H1 (cell line): Measurements from ENCODE around the gene LRP1. TPM values are rescaled to one million over a fixed set of nuclear protein-coding genes. Genes with fewer than 3 reads are reported as not detected.

ENCODE experiments used
- CHD7 ChIP-seq: fragments of 300-600 bp; sonication (generic); IDR thresholded peaks from 2 replicates; pipeline ENCODE4 v1.7.1; 2012; ENCODE audit warnings: low read length, moderate library complexity, mild to moderate bottlenecking, inconsistent platforms; ENCODE audit not compliant: insufficient replicate concordance
- CTBP2 ChIP-seq: IDR thresholded peaks from 2 replicates; pipeline ENCODE4 v1.7.0; 2011; ENCODE audit warnings: borderline replicate concordance, mild to moderate bottlenecking, moderate library complexity, mixed read lengths, low read length; ENCODE audit not compliant: insufficient read depth, insufficient read length
- MAX ChIP-seq: IDR thresholded peaks from 2 replicates; pipeline ENCODE4 v1.6.1; 2012; ENCODE audit warnings: inconsistent platforms
- RAD21 ChIP-seq, 2 experiments: IDR thresholded peaks in 1 of 2; conservative IDR thresholded peaks in 1 of 2; 2 replicates each; pipeline ENCODE4 v1.6.1; 2011; ENCODE audit warnings: low read depth in 2 of 2, low read length in 2 of 2, improper control_type of control experiment in 1 of 2, inconsistent platforms in 1 of 2, mild to moderate bottlenecking in 1 of 2, moderate library complexity in 1 of 2
- RNF2 ChIP-seq: fragments of 200-900, 300-1000 bp; sonication (generic); IDR thresholded peaks from 2 replicates; pipeline ENCODE4 v1.7.1; 2016; ENCODE audit warnings: borderline replicate concordance, low read depth, mild to moderate bottlenecking, antibody characterized with exemption, low read length; ENCODE audit not compliant: poor library complexity, severe bottlenecking; ENCODE audit errors: missing control alignments
- SIX5 ChIP-seq: IDR thresholded peaks from 2 replicates; pipeline ENCODE4 v1.6.1; 2011; ENCODE audit warnings: mild to moderate bottlenecking, low read depth, low read length
- SUZ12 ChIP-seq: fragments of 200-600 bp; sonication (generic); IDR thresholded peaks from 2 replicates; pipeline ENCODE4 v1.6.1; 2012; ENCODE audit warnings: mild to moderate bottlenecking, inconsistent platforms, low read length, moderate library complexity, mixed read lengths
- TBP ChIP-seq: IDR thresholded peaks from 2 replicates; pipeline ENCODE4 v1.6.1; 2011; ENCODE audit warnings: low read depth, low read length, improper control_type of control experiment
- polyA plus RNA-seq, 7 experiments: library from polyadenylated mRNA; depleted of rRNA in 3 of 7; stranded (reverse) in 5 of 7; unstranded in 2 of 7; fragments of >200 nt in 5 of 7; fragments of 200-250 nt in 2 of 7; gene quantifications; 1 replicate in 5 of 7; 2 replicates in 1 of 7; 4 replicates in 1 of 7; pipeline versions ENCODE4 v1.2.1 to v1.2.3, GENCODE V29; 2011 to 2013; ENCODE audit warnings: missing spikeins in 2 of 7, mixed read lengths in 2 of 7
- total RNA-seq: library from RNA; stranded (reverse); fragmentation: NEBNext Ultra II Directional; extraction: Animal tissue kit (Norgen Biotek cat#: 25700); gene quantifications from 2 replicates; pipeline ENCODE4 v1.2.1, GENCODE V29; 2021

Gene LRP1
- total and polyA plus RNA-seq, 2 of the 8 experiments (the other 6 are each of a cell fraction or from before 2014, with no cell fraction given), result 35.3 to 92.5 TPM

- TF ChIP-seq RNF2, result no peak
- TF ChIP-seq RAD21 (IDR thresholded peaks at IDR 0.05 in 1 of 2, conservative IDR thresholded peaks at IDR 0.05 in 1 of 2; ENCODE audit: low read depth in 2 of 2, low read length in 2 of 2), result no peak
- no peak for TF ChIP-seq SUZ12
- TF ChIP-seq MAX, result no peak
- no peak for TF ChIP-seq TBP
- no peak for TF ChIP-seq CTBP2
- no peak for TF ChIP-seq CHD7
- no peak for TF ChIP-seq SIX5
Measured at GRCh38 chr12:57211791-57212700, 83.8 kb downstream of the LRP1 start (continued).
